ENCODE results near the gene G2E3. TPM values are rescaled to one million over a fixed set of nuclear protein-coding genes. Genes with fewer than 3 reads are reported as not detected.
"Not testable (repeated sequence)": the region's sequence is repeated elsewhere in the genome, so short reads cannot be mapped to it uniquely, and the experiment has no call there.

Gene G2E3
- total RNA-seq, 2 donors from 2014 or later, result 31.6 to 37.0 TPM

DNA sequence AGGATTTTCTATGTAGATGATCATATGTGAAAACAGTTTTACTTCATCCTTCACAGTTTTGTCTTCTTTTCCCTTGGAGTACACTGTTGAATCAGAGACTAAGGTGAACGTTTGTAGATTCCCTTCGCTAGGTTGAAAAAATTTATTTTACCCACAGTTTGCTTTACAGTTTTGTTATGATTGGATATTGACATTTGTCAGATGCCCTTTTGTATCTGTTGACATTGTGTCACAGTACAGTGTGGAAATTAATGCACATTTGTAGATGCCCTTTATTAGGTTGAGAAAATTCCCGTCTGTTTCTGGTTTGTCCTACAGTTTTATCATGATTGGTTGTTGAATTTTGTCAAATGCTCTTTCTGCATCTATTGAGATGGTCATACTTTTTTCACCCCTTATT lies 13.3 kb downstream of the G2E3 start:
- no peak for ATAC-seq (replicated peaks in 1 of 2)
- Mint-ChIP-seq H3K9me3 (no peaks in the 10 kb centered on the region), H3K4me1 (ENCODE audit: low read depth) (peaks cover 66% of the 10 kb centered on the region), H3K27ac (no peak overlapping the region), H3K36me3 (ENCODE audit: insufficient read depth in 2 of 2) (peaks cover 0 to 2% of the 10 kb centered on the region in 2 donors), H3K4me3 (no peak overlapping the region), H3K27me3 (ENCODE audit: low read depth) (no peaks in the 10 kb centered on the region)
- no peak for DNase-seq

DNA sequence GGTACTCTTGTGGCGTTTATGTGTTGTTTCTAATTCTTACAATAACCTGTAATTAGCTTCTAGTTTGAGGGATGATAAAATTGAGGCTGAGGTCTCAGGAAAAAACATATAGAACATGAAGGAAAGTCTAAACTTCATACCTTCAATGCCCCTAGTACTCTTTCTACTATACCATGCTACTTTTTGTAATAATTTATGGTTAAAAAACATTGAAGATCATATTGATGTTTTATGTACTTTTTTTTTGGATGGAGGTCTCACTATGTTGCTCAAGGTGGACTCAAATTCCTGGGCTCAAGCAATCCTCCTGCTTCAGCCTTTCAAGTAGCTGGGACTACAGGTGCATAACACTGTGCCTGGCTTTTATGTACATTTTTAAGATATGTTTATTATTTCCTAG lies 13.8 kb downstream of the G2E3 start:
- H3K27ac Mint-ChIP-seq, result no peak overlapping the region
- no peaks in the 10 kb centered on the region for H3K27me3 Mint-ChIP-seq (ENCODE audit: low read depth)
- ATAC-seq (replicated peaks in 1 of 2), result no peak

DNA sequence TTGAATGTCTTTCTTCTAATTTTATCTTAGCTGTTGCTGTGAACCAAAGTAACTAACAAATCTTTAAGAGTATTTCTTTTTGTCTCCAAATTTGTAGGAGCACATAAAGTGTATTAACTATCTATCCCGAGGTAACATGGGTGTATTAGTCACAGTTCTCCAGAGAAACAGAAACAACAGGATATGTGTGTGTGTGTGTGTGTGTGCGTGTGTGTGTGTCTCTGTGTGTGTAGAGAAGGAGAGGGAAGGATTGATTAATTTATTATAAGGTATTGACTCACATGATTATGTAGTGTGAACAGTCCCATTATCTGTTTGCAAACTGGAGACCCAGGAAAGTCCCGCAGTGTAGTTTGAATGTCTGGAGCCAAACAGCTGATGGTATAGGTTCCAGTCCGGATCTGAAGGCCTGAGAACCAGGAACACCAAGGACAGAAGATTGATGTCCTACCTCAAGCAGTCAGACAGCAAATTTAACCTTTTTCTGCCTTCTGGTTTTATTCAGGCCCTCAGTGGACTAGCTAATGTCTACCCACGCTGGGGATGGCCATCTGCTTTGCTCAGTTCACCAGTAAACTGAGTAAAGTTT lies 14.4 kb downstream of the G2E3 start:
- H3K27me3 Mint-ChIP-seq (ENCODE audit: low read depth), result no peaks in the 10 kb centered on the region
- ATAC-seq (replicated peaks in 1 of 2) (no peak), DNase-seq (no peak)
- no peak overlapping the region for H3K27ac Mint-ChIP-seq
- H3K36me3 Mint-ChIP-seq (ENCODE audit: insufficient read depth in 2 of 2), result peaks cover 0 to 2% of the 10 kb centered on the region in 2 donors
- no peaks in the 10 kb centered on the region for H3K9me3 Mint-ChIP-seq
- no peak overlapping the region for H3K4me3 Mint-ChIP-seq
- peaks cover 55% of the 10 kb centered on the region for H3K4me1 Mint-ChIP-seq (ENCODE audit: low read depth)

More for the DNA sequence above, 13.8 kb downstream of the G2E3 start:
- peaks cover 60% of the 10 kb centered on the region for H3K4me1 Mint-ChIP-seq (ENCODE audit: low read depth)
- peaks cover 0 to 2% of the 10 kb centered on the region in 2 donors for H3K36me3 Mint-ChIP-seq (ENCODE audit: insufficient read depth in 2 of 2)
- DNase-seq, result no peak
- H3K9me3 Mint-ChIP-seq, result no peaks in the 10 kb centered on the region
- H3K4me3 Mint-ChIP-seq, result no peak overlapping the region

DNA sequence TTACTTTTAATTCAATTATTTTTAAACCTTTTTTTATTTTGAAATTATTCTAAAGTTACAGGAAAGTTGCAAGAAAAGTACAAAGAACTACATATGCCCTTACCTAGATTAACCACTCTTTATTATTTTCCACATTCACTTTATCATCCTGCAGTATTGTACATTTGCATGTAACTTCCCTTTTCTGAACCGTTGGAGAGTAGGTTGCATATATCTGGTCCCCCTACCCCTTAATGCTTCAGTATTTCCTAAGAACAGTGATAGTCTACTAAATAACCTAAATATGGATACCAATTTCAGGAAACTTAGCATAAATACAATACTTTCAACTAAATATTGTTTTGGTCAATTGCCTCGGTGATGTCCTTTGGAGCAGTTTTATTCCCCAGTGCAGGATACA lies 15.0 kb downstream of the G2E3 start:
- H3K9me3 Mint-ChIP-seq, result no peaks in the 10 kb centered on the region
- no peak overlapping the region for H3K4me3 Mint-ChIP-seq
- no peak for ATAC-seq (replicated peaks in 1 of 2)

DNA sequence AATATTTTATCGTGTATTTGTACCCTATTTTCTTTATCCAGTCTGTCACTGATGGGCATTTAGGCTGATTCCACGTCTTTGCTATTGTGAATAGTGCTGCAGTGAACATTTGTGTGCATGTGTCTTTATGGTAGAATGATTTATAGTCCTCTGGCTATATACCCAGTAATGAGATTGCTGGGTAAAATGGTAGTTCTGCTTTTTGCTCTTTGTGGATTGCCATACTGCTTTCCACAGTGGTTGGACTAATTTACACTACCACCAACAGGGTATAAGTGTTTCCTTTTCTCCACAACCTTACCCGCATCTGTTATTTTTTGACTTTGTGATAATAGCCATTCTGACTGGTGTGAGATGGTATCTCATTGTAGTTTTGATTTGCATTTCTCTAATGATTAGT lies 15.8 kb downstream of the G2E3 start:
- not testable (repeated sequence) for H3K36me3 Mint-ChIP-seq (ENCODE audit: insufficient read depth in 2 of 2); H3K4me3 Mint-ChIP-seq; H3K9me3 Mint-ChIP-seq; H3K27me3 Mint-ChIP-seq (ENCODE audit: low read depth); DNase-seq; H3K27ac Mint-ChIP-seq; ATAC-seq (replicated peaks in 1 of 2)
- H3K4me1 Mint-ChIP-seq (ENCODE audit: low read depth), result peaks cover 44% of the 10 kb centered on the region

More for the DNA sequence above, 15.0 kb downstream of the G2E3 start:
- no peak overlapping the region for H3K27ac Mint-ChIP-seq
- no peak for DNase-seq
- no peaks in the 10 kb centered on the region for H3K27me3 Mint-ChIP-seq (ENCODE audit: low read depth)
- peaks cover 0 to 2% of the 10 kb centered on the region in 2 donors for H3K36me3 Mint-ChIP-seq (ENCODE audit: insufficient read depth in 2 of 2)
- peaks cover 52% of the 10 kb centered on the region for H3K4me1 Mint-ChIP-seq (ENCODE audit: low read depth)

DNA sequence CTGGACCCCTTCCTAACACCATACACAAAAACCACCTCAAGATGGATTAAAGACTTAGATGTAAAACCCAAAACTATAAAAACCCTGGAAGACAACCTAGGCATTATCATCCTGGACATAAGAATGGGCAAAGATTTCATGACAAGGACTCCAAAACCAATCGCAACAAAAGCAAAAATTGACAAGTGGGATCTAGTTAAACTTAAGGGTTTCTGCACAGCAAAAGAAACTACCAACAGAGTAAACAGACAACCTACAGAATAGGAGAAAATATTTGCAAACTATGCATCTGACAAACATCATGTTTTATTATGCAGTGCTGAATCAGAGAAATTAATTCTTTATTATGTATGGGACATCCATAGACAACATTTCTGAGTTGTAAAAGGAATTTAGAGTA lies 17.4 kb downstream of the G2E3 start:
- peaks cover 28% of the 10 kb centered on the region for H3K4me1 Mint-ChIP-seq (ENCODE audit: low read depth)
- not testable (repeated sequence) for H3K4me3 Mint-ChIP-seq; H3K27me3 Mint-ChIP-seq (ENCODE audit: low read depth); ATAC-seq (replicated peaks in 1 of 2); DNase-seq; H3K36me3 Mint-ChIP-seq (ENCODE audit: insufficient read depth in 2 of 2); H3K9me3 Mint-ChIP-seq; H3K27ac Mint-ChIP-seq

DNA sequence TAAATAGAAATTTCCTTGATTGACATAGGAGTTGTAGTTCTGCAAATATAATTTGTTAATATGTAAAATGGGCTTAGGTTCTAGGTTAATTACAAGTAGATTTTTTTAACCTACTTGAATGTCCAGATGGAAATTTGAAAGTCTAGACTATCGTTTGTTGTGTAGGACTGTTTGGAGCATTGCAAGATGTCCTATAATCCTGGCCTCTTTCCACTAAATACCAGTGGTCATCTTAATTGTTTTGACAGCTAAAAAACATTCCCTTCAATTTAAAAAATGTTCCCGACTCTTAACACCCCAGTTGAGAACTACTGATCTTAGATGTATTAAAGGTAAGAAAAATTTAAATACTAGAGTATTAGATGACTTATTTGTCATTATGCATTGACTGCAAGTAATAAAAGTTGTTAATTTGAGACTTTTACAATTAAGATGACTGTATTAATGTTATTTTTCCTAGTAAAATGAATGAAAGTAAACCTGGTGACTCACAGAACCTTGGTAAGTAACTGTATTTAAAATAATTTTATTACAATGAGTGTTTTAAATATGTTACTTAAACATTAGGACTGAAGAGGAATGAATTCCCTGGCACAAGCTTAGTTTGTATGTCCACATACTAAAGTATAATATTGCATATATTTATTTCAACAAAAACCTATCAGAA lies 21.8 kb downstream of the G2E3 start:
- Mint-ChIP-seq H3K36me3 (ENCODE audit: insufficient read depth in 2 of 2) (peaks cover 14 to 31% of the 10 kb centered on the region in 2 donors), H3K27me3 (ENCODE audit: low read depth) (no peaks in the 10 kb centered on the region), H3K4me3 (no peak overlapping the region), H3K27ac (no peak overlapping the region), H3K4me1 (ENCODE audit: low read depth) (peaks cover 6% of the 10 kb centered on the region), H3K9me3 (peaks cover 2 to 6% of the 10 kb centered on the region in 2 donors)
- ATAC-seq (replicated peaks in 1 of 2), result no peak
- no peak for DNase-seq

DNA sequence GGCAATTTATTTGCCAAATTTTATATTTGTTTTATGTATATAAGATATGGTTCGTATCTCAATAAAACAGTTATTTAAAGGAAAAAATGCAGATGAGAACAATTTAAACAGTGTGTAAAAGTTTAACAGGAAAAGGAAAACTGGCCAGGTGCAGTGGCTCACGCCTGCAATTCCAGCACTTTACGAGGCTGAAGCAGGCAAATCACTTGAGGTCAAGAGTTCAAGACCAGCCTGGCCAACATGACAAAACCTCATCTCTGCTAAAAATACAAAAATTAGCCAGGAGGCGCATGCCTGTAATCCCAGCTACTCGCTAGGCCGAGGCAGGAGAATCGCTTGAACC lies 22.3 kb downstream of the G2E3 start:
- Mint-ChIP-seq H3K27me3 (ENCODE audit: low read depth) (no peaks in the 10 kb centered on the region), H3K36me3 (ENCODE audit: insufficient read depth in 2 of 2) (peaks cover 14 to 32% of the 10 kb centered on the region in 2 donors), H3K9me3 (peaks cover 2 to 6% of the 10 kb centered on the region in 2 donors), H3K4me1 (ENCODE audit: low read depth) (peaks cover 11% of the 10 kb centered on the region), H3K27ac (no peak overlapping the region), H3K4me3 (no peak overlapping the region)
- DNase-seq (no peak), ATAC-seq (replicated peaks in 1 of 2) (no peak)

DNA sequence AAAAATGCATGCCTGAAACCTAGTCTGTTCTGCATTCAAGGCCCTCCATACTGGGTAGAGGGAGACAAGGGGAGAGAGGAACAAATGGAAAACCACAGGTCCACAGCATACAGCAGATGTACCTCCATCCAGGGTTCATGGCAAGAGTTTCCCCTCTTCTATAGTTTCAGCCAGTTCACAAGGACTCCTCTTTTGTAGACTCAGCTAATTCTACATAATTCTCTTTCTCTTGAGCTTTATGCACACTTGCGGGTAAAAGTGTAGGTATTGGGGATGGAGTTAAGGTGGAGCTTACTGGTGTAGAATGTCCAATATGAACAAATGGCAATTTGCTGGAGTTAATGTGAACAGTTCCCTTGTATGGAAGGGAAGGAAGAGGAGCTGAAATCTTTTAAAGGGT lies 23.4 kb downstream of the G2E3 start:
- H3K27me3 Mint-ChIP-seq (ENCODE audit: low read depth), result no peaks in the 10 kb centered on the region
- H3K36me3 Mint-ChIP-seq (ENCODE audit: insufficient read depth in 2 of 2), result peaks cover 14 to 32% of the 10 kb centered on the region in 2 donors
- H3K4me1 Mint-ChIP-seq (ENCODE audit: low read depth), result peaks cover 12% of the 10 kb centered on the region
- DNase-seq, result no peak
- H3K9me3 Mint-ChIP-seq, result peaks cover 2 to 6% of the 10 kb centered on the region in 2 donors
- no peak overlapping the region for H3K4me3 Mint-ChIP-seq
- no peak for ATAC-seq (replicated peaks in 1 of 2)
- H3K27ac Mint-ChIP-seq, result no peak overlapping the region

DNA sequence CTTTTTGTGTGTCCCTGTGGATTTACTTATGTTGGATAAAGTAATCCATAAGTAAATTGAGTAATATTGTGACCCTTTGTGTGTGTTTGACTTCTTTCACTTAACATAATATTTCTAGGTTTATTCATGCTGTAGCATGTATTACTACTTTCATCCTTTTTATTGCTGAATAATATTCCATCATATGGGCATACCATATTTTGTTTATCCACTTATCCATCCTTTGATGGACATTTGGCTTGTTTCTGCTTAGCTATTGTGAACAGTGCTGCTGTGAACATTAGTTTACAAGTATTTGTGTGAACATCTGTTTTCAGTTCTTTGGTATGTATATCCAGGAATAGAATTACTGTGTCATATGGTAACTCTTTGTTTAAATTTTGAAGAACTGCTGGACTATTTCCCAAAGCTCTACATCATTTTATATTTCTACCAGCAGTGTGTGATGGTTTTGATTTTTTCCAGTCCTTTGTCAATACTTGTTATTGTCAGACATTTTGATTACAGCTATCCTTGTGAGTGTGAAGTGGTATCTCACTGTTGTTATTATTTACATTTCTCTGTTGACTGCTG lies 25.2 kb downstream of the G2E3 start:
- H3K4me1 Mint-ChIP-seq (ENCODE audit: low read depth), result peaks cover 12% of the 10 kb centered on the region
- DNase-seq, result no peak
- H3K36me3 Mint-ChIP-seq (ENCODE audit: insufficient read depth in 2 of 2), result peaks cover 14 to 35% of the 10 kb centered on the region in 2 donors
- no peak overlapping the region for H3K27ac Mint-ChIP-seq
- peaks cover 2 to 6% of the 10 kb centered on the region in 2 donors for H3K9me3 Mint-ChIP-seq
- no peak overlapping the region for H3K4me3 Mint-ChIP-seq
- ATAC-seq (replicated peaks in 1 of 2), result no peak
- no peaks in the 10 kb centered on the region for H3K27me3 Mint-ChIP-seq (ENCODE audit: low read depth)

DNA sequence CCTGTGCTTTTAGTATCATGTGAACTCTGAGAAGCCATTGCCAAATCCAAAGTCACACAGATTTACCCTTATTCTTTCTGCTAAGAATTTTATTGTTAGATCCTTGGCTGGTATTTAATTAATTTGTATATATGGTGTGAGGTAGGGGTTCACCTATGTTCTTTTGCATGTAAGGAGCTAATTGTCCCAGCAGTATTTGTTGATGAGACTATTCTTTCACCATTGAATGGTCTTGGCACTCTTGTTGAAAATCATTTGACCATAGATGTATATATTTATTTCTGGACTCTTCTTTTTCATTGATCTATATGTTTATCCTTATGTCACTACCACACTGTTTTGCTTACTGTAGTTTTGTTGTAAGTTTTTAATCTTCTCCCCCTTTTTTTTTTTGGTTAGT lies 26.2 kb downstream of the G2E3 start:
- H3K27me3 Mint-ChIP-seq (ENCODE audit: low read depth), result no peaks in the 10 kb centered on the region
- DNase-seq (no peak), ATAC-seq (replicated peaks in 1 of 2) (no peak)
- no peak overlapping the region for H3K27ac Mint-ChIP-seq
- no peak overlapping the region for H3K4me3 Mint-ChIP-seq
- peaks cover 19 to 40% of the 10 kb centered on the region in 2 donors for H3K36me3 Mint-ChIP-seq (ENCODE audit: insufficient read depth in 2 of 2)
- peaks cover 12% of the 10 kb centered on the region for H3K4me1 Mint-ChIP-seq (ENCODE audit: low read depth)
- H3K9me3 Mint-ChIP-seq, result peaks cover 2 to 6% of the 10 kb centered on the region in 2 donors

DNA sequence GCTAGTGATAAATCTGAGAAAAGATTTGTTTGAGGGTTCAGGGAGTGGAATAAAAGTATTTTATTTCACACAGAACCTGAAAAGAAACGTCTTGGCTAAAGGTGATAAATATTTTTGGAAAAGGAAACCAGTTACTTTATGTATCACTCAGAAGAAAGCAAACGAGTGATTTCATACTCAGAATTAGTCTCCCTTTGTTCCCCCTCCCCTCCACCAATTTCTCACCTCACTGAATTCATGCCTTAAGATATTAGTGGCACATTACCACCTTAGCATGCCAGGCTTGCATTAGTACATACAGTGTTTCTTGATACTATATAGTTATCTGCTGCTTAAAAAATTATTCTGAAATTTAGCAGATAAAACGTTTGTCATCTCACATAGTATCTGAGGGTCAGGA lies 28.2 kb downstream of the G2E3 start:
- H3K36me3 Mint-ChIP-seq (ENCODE audit: insufficient read depth in 2 of 2), result peaks cover 20 to 39% of the 10 kb centered on the region in 2 donors
- H3K27me3 Mint-ChIP-seq (ENCODE audit: low read depth), result no peaks in the 10 kb centered on the region
- peaks cover 7% of the 10 kb centered on the region for H3K4me1 Mint-ChIP-seq (ENCODE audit: low read depth)
- H3K4me3 Mint-ChIP-seq, result no peak overlapping the region
- DNase-seq (no peak), ATAC-seq (replicated peaks in 1 of 2) (no peak)
- peaks cover 2 to 6% of the 10 kb centered on the region in 2 donors for H3K9me3 Mint-ChIP-seq
- H3K27ac Mint-ChIP-seq, result no peak overlapping the region

DNA sequence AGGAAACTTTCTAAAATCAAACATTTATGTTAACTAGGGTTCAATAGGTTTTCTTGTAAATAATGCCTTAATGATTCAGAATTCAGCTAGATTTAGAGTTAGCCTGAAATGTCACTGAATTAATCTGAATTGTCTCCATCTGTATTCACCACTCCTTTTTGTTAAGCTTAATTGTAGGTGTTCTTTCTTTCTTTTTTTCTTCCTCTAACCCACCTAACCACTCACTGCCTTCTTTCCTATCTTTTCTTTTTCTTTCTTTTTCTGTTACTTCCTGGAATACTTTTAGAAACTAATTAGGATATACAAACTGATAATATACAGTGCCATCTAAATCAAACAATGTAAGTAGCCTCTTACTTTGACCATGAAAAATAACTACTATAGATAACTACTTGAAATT lies 29.9 kb downstream of the G2E3 start:
- H3K9me3 Mint-ChIP-seq, result peaks cover 2 to 6% of the 10 kb centered on the region in 2 donors
- DNase-seq (no peak), ATAC-seq (replicated peaks in 1 of 2) (no peak)
- H3K36me3 Mint-ChIP-seq (ENCODE audit: insufficient read depth in 2 of 2), result peaks cover 15 to 30% of the 10 kb centered on the region in 2 donors
- H3K27ac Mint-ChIP-seq, result peak overlapping the region; percentile 92
- H3K27me3 Mint-ChIP-seq (ENCODE audit: low read depth), result no peaks in the 10 kb centered on the region
- H3K4me3 Mint-ChIP-seq, result no peak overlapping the region
- H3K4me1 Mint-ChIP-seq (ENCODE audit: low read depth), result peaks cover 7% of the 10 kb centered on the region
